AG04450 (cell line): Measurements from ENCODE around the gene TRIM54. TPM values are rescaled to one million over a fixed set of nuclear protein-coding genes. Genes with fewer than 3 reads are reported as not detected.
"Not testable (repeated sequence)": the region's sequence is repeated elsewhere in the genome, so short reads cannot be mapped to it uniquely, and the experiment has no call there.

ENCODE experiments used
- CTCF ChIA-PET: fragments of 300-600, 350-600 bp; formaldehyde crosslinking; extraction: SDS; loops from one replicate; lab custom pipeline; 2022; ENCODE audit warnings: antibody characterized with exemption, inconsistent platforms; lab: Charles Lee
- POLR2A ChIA-PET: fragments of 350-600 bp; formaldehyde crosslinking; extraction: SDS; loops from one replicate; lab custom pipeline; 2021; ENCODE audit warnings: antibody characterized with exemption, inconsistent platforms; lab: Yijun Ruan, JAX
- DNase-seq: peaks from one replicate; pipeline ENCODE4 v3.0.0-alpha.2; 2011; ENCODE audit warnings: low read depth, low spot score
- H3K27ac ChIP-seq: one replicate; pipeline ENCODE4 v1.5.1; 2012; ENCODE audit warnings: low read depth, low read length, control low read depth
- H3K27me3 ChIP-seq: one replicate; pipeline ENCODE4 v1.6.0; 2012; ENCODE audit warnings: low read length; ENCODE audit not compliant: control insufficient read depth, insufficient read depth
- H3K4me3 ChIP-seq: 2 replicates; pipeline ENCODE4 v1.5.1; 2011; ENCODE audit warnings: mild to moderate bottlenecking, low read depth, low read length, control low read depth
- H3K9me3 ChIP-seq: 2 replicates; pipeline ENCODE4 v1.5.1; 2012; ENCODE audit warnings: low read length; ENCODE audit not compliant: control insufficient read depth, insufficient read depth
- polyA plus RNA-seq: library from polyadenylated mRNA; depleted of rRNA; stranded (reverse); fragments of >200 nt; gene quantifications from 2 replicates; pipeline ENCODE4 v1.2.3, GENCODE V29; 2011
- TF ChIP-seq, protein P1 (sequence below): IDR thresholded peaks from 2 replicates; pipeline ENCODE4 v1.5.1; 2011; ENCODE audit warnings: low read depth, low read length, control low read depth, inconsistent platforms

TRIM54 gene
- polyA plus RNA-seq, 1 experiment: 0.05 TPM

DNA sequence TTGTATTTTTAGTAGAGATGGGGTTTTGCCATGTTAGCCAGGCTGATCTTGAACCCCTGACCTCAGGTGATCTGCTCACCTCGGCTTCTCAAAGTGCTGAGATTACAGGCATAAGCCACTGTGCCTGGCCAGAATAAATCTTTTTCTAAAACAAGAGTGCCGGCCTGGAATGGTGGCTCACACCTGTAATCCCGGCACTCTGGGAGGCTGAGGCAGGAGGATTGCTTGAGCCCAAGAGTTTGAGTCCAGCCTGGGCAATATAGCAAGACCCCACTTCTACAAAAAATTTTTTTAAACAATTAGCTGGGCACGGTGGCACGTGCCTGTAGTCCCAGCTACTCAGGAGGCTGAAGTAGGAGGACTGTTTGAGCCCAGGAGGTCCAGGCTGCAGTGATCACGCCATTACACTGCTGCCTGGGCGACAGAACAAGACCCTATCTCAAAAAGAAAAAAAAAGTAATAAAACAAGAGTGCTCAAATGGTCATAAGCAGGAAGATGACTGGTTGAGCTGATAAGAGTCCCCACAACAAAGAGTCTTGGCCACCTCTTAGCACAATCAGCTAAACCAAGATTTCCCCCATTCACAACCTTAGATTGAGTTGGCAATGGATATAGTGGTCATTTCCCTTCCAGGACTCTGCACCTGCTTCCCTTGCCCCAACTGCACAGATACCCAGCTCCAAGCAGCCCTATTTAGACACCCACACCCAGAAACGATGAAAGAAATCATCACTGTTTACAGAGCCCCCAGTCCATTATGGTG is 31.8 kb downstream of the TRIM54 start:
- no peak overlapping the region for H3K4me3 ChIP-seq
- CTCF ChIA-PET: no interaction called here
- no peak overlapping the region for H3K27ac ChIP-seq
- no peaks in the 10 kb centered on the region for H3K9me3 ChIP-seq
- TF ChIP-seq, protein P1, sequence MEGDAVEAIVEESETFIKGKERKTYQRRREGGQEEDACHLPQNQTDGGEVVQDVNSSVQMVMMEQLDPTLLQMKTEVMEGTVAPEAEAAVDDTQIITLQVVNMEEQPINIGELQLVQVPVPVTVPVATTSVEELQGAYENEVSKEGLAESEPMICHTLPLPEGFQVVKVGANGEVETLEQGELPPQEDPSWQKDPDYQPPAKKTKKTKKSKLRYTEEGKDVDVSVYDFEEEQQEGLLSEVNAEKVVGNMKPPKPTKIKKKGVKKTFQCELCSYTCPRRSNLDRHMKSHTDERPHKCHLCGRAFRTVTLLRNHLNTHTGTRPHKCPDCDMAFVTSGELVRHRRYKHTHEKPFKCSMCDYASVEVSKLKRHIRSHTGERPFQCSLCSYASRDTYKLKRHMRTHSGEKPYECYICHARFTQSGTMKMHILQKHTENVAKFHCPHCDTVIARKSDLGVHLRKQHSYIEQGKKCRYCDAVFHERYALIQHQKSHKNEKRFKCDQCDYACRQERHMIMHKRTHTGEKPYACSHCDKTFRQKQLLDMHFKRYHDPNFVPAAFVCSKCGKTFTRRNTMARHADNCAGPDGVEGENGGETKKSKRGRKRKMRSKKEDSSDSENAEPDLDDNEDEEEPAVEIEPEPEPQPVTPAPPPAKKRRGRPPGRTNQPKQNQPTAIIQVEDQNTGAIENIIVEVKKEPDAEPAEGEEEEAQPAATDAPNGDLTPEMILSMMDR: no peak
- DNase-seq: no peak
- POLR2A ChIA-PET: no interaction called here
- H3K27me3 ChIP-seq: no peaks in the 10 kb centered on the region

DNA sequence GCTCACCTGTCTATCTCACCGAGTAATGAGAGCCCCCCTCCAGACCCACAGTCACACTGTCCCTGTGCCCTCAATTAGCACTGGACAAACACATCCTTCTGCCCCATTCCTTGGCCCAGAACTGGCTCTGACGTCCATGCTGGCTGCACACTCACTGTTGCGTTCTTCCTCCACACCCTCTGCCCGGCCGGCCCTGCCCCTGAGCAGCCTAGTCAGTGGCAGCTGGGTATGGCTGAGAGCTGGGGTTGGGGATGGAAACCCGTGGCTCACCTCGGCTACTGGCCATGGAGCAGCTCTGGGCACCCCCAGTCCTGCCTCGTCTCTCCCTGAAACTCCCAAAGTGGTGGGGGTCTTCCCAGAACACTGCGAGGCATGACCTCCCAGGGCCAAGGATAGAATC is 32.5 kb downstream of the TRIM54 start:
- POLR2A ChIA-PET: interaction anchor here (0.6 kb wide), 1 partner anchor 31 kb away, joined by 6 read pairs; no protein-coding TSS in a partner anchor
- no peak for DNase-seq
- Histone ChIP-seq H3K4me3 (no peak overlapping the region), H3K9me3 (no peaks in the 10 kb centered on the region), H3K27ac (no peak overlapping the region), H3K27me3 (no peaks in the 10 kb centered on the region)
- CTCF ChIA-PET: no interaction called here
- TF ChIP-seq, protein P1: no peak

DNA sequence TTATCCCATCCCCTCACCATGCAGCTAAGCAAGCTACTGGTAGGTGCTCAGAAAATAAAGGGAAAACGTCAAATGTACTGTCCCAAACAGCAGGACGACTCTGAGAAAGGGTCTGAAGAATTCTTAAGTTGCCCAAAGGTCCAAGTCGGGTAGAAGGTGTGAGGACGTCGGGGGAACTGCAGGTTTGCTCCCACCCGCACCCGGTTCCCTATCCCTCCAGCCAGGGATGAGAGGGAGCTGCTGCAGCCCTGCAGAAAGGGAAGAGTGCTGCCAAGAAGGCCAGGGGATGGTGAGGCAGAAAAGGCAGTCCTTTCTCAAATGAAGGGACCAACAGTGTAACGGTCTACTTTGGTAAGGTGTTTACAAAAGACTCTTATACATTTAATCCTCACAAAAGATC is 32.9 kb downstream of the TRIM54 start:
- H3K4me3 ChIP-seq: no peak overlapping the region
- DNase-seq: no peak
- POLR2A ChIA-PET: interaction anchor here (0.6 kb wide), 1 partner anchor 30 kb away, joined by 6 read pairs; no protein-coding TSS in a partner anchor
- H3K27ac ChIP-seq: no peak overlapping the region
- H3K27me3 ChIP-seq: no peaks in the 10 kb centered on the region
- CTCF ChIA-PET: no interaction called here
- TF ChIP-seq, protein P1: no peak
- H3K9me3 ChIP-seq: no peaks in the 10 kb centered on the region

DNA sequence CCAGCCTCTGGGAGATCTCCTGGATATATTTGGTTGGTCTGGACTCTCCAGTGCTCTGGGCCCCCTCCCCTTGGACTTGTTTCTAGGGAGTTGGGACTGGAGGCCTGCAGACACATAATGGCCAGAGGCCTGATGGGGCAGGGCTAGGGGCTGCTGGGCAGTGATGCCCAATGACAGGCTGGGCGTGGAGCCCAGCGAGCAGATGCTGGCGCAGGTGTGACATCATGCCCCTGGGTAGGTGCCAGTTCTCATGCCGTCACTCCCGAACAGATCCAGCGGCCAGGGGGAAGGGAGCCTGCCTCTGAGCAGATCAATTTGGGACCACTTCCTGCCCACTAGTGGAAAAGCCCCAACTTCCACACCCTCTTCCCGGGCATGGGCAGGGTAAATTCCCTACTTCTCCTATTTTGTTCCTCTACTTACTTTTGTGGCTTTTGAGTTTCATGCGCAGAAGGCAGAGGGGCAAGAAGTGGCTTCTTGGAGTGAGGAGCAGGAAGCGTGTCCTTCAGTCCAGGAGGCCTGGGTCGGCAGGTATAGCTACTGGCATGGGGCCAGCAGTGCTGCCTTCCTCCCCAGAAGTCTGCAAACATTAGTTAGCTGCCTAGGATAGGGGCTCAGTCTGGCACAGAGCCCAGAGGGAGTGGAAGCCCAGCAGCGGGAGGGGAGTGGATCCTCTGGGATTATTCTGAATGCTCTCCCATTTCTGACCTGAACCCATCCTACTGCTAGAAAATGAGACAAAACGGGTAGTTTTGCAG is 34.6 kb downstream of the TRIM54 start:
- CTCF ChIA-PET: interaction anchor here (1.4 to 3.0 kb wide), 2 partner anchors 13 to 63 kb away, joined by 4 to 19 read pairs; no protein-coding TSS in a partner anchor
- no peaks in the 10 kb centered on the region for H3K27me3 ChIP-seq
- no peak for DNase-seq
- no peak overlapping the region for H3K4me3 ChIP-seq
- POLR2A ChIA-PET: no interaction called here
- H3K27ac ChIP-seq: no peak overlapping the region
- TF ChIP-seq, protein P1: no peak
- H3K9me3 ChIP-seq: no peaks in the 10 kb centered on the region

DNA sequence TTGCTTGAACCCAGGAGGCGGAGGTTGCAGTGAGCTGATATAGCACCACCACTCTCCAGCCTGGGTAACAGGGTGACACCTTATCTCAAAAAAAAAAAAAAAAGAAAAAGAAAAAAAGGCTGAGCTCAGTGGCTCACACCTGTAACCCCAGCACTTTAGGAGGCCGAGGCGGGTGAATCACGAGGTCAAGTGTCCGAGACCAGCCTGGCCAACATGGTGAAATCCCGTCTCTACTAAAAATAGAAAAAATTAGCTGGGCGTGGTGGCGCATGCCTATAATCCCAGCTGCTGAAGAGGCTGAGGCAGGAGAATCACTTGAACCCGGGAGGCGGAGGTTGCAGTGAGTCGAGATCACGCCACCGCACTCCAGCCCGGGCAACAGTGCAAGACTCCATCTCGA is 37.6 kb downstream of the TRIM54 start:
- H3K27me3 ChIP-seq, H3K9me3 ChIP-seq, H3K27ac ChIP-seq, H3K4me3 ChIP-seq, DNase-seq: not testable (repeated sequence)
- ChIA-PET CTCF (interaction anchor here (0.6 kb wide), 2 partner anchors 17 to 363 kb away, joined by 4 read pairs; no protein-coding TSS in a partner anchor), POLR2A (interaction anchor here (0.7 kb wide), 2 partner anchors 235 to 975 kb away, joined by 3 to 4 read pairs; no protein-coding TSS in a partner anchor)
